ENCODE data around the gene C1orf232.

Gene C1orf232

DNA sequence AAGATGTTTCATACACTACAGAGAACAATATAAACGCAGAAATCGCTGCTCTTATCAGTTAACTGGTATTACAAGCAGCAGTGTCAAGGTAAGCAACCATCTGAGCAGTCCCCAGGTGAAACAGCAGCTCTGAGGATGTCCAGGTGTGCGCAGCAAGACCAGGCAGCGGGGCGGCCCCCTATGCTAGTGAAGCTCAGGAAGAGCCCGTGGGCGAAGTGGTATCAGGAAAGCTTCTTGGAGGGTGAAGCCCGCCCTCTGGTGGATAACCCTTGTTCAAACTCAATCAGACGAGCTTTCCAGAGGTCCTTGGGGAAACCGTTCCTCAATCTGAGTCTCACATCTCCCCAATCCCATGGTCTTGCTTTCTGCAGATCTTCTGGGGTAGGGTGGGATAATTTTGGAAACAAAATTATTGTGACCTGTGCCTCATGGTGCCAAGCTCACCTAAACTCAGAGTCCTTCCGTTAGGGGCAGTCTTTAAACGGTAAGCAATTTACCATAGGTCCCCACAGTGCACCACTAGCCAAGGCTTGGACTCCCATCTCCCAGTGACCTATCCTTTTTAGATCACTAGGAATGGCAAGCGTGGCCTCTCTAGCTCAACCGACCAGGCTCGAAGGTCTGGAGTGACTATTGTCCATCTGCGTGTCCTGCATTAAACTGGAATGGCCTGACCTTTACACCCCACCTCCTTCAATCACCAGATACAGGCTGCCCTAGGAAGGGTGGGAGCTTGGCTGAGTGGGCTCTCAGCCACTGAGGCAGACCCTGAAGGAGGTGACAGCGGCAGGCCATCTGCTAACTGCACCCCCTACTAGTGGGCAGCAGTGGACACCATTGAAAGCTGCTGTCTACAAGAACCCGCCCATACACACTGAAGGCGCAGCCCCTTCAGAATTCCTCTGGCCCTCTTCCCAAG, 23.5 kb downstream of the C1orf232 start:
- Mint-ChIP-seq H3K4me3 (no peak overlapping the region), H3K27ac (no peak overlapping the region), H3K4me1 (peaks cover 11% of the 10 kb centered on the region), H3K9me3 (no peaks in the 10 kb centered on the region), H3K36me3 (ENCODE audit: low read depth) (no peaks in the 10 kb centered on the region), H3K27me3 (ENCODE audit: low read depth, poor library complexity) (peaks cover 25% of the 10 kb centered on the region)
- peak; percentile 75 for TF ChIP-seq CTCF (IDR thresholded peaks at IDR 0.05)
- DNase-seq, result peak; percentile 80

GRCh38 chr1:26142159-26142558, 26.6 kb downstream of the C1orf232 start:
- Mint-ChIP-seq H3K4me3 (no peak overlapping the region), H3K36me3 (ENCODE audit: low read depth) (no peaks in the 10 kb centered on the region), H3K27ac (no peak overlapping the region), H3K27me3 (ENCODE audit: low read depth, poor library complexity) (peaks cover 20% of the 10 kb centered on the region), H3K4me1 (peaks cover 17% of the 10 kb centered on the region), H3K9me3 (no peaks in the 10 kb centered on the region)
- DNase-seq, result no peak
- TF ChIP-seq CTCF (IDR thresholded peaks at IDR 0.05), result no peak

DNA sequence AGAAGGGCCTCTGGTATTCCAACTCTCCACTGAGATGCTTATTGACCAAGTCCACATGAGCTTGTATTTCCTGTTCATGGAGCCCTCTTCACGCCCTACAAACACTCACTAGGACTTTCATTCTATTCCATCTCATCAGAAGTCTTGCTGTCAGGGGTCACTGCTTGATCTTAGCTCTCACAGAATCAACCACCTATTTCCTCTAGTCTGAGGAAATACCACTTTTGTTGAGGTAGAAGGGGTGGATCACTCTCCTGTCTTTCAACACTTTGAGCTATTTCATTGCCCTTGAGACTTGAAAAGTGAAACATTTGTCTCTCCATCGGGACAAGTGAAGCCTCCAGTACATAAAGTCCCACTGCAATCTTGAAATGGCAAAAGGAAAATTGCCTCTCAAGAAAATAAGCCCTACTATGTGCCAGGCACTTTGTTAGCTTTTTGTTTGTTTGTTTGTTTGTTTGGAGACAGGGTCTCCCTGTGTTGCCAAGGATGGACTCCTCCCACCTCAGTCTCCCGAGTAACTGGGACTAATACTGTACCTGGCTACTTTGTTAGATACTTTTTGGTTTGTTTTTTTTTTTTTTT, 29.7 kb downstream of the C1orf232 start:
- Mint-ChIP-seq H3K36me3 (ENCODE audit: low read depth) (peaks cover 5% of the 10 kb centered on the region), H3K27me3 (ENCODE audit: low read depth, poor library complexity) (peaks cover 14% of the 10 kb centered on the region), H3K9me3 (peaks cover 20% of the 10 kb centered on the region), H3K27ac (peak overlapping the region; percentile 62), H3K4me3 (no peak overlapping the region), H3K4me1 (peaks cover 6% of the 10 kb centered on the region)
- DNase-seq, result no peak
- TF ChIP-seq CTCF (IDR thresholded peaks at IDR 0.05), result no peak

- DNase-seq, result no peak
- Mint-ChIP-seq H3K27me3 (ENCODE audit: low read depth, poor library complexity) (peaks cover 9% of the 10 kb centered on the region), H3K4me1 (peaks cover 6% of the 10 kb centered on the region), H3K9me3 (peaks cover 29% of the 10 kb centered on the region), H3K4me3 (no peak overlapping the region), H3K27ac (no peak overlapping the region), H3K36me3 (ENCODE audit: low read depth) (peaks cover 6% of the 10 kb centered on the region)
- TF ChIP-seq CTCF (IDR thresholded peaks at IDR 0.05), result no peak
These were observed 34.3 kb downstream of the C1orf232 start for GRCh38 chr1:26134466-26134865.

DNA sequence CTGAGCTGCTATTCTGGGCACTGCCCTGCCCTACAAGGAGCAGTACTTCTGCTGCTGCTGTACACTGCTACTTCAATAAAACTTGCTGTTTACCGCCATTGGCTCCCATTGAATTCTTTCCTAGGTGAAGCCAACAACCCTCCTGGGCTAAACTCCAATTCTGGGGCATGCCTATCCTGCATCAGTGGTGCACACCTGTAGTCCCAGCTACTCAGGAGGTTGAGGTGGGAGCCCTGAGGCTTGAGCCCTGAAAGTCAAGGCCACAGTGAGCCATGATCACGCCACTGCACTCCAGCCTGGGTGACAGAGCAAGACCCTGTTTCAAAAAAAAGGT, 36.0 kb downstream of the C1orf232 start:
- H3K27ac Mint-ChIP-seq, result no peak overlapping the region
- peaks cover 6% of the 10 kb centered on the region for H3K36me3 Mint-ChIP-seq (ENCODE audit: low read depth)

More for the DNA sequence above, 36.0 kb downstream of the C1orf232 start:
- peaks cover 11% of the 10 kb centered on the region for H3K4me1 Mint-ChIP-seq
- DNase-seq, result no peak
- TF ChIP-seq CTCF (IDR thresholded peaks at IDR 0.05), result no peak
- H3K4me3 Mint-ChIP-seq, result no peak overlapping the region
- H3K27me3 Mint-ChIP-seq (ENCODE audit: low read depth, poor library complexity), result peaks cover 12% of the 10 kb centered on the region
- peaks cover 29% of the 10 kb centered on the region for H3K9me3 Mint-ChIP-seq

Data from nephron progenitor cell (in vitro differentiated cells).